Skeletal muscle satellite cell (primary cell): ENCODE measurements around the gene SPRY4. TPM values are rescaled to one million over a fixed set of nuclear protein-coding genes. Genes with fewer than 3 reads are reported as not detected.
"Not testable (repeated sequence)": the region's sequence is repeated elsewhere in the genome, so short reads cannot be mapped to it uniquely, and the experiment has no call there.

Experiments
- H3K27me3 ChIP-seq: 2 replicates; pipeline ENCODE4 v1.7.0; 2013; ENCODE audit warnings: low read length; ENCODE audit not compliant: control insufficient read depth, insufficient read depth
- H3K36me3 ChIP-seq: 2 replicates; pipeline ENCODE4 v1.7.0; 2013; ENCODE audit warnings: mild to moderate bottlenecking, control low read depth, low read length; ENCODE audit not compliant: insufficient read depth
- H3K4me1 ChIP-seq: 2 replicates; pipeline ENCODE4 v1.7.0; 2013; ENCODE audit warnings: low read length; ENCODE audit not compliant: control insufficient read depth, insufficient read depth
- H3K4me2 ChIP-seq: 2 replicates; pipeline ENCODE4 v1.7.0; 2013; ENCODE audit warnings: mild to moderate bottlenecking, low read length
- H3K4me3 ChIP-seq: 2 replicates; pipeline ENCODE4 v1.7.0; 2013; ENCODE audit warnings: low read length
- H3K9ac ChIP-seq: 2 replicates; pipeline ENCODE4 v1.7.0; 2013; ENCODE audit warnings: mild to moderate bottlenecking, low read depth, low read length, moderate library complexity
- H3K9me3 ChIP-seq: replicated peaks from 2 replicates; pipeline ENCODE4 v1.7.0; 2013; ENCODE audit warnings: mild to moderate bottlenecking, control low read depth, low read length
- small RNA-seq: library from RNA; depleted of rRNA; stranded (forward); fragments of <200 nt; gene quantifications from one replicate; pipeline ENCODE3, GENCODE V24; 2012

SPRY4 gene

GRCh38 chr5:142275496-142275895, 49.3 kb downstream of the SPRY4 start:
- Histone ChIP-seq H3K4me3 (no peak overlapping the region), H3K27me3 (no peaks in the 10 kb centered on the region), H3K9me3 (no peaks in the 10 kb centered on the region)

DNA sequence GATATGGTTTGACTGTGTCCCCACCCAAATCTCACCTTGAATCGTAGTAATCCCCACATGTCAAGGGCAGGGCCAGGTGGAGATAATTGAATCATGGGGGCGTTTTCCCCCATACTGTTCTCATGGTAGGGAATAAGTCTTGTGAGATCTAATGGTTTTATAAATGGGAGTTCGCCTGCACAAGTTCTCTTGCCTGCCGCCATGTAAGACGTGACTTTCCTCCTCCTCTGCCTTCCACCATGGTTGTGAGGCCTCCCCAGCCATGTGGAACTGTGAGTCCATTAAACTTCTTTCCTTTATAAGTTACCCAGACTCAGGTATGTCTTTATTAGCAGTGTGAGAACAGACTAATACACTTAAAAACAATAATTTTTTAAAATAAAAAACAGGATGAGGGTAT, 52.2 kb downstream of the SPRY4 start:
- H3K4me3 ChIP-seq, H3K9me3 ChIP-seq, H3K4me2 ChIP-seq, H3K27me3 ChIP-seq, H3K36me3 ChIP-seq, H3K4me1 ChIP-seq, H3K9ac ChIP-seq: not testable (repeated sequence)

More at GRCh38 chr5:142275496-142275895, 49.3 kb downstream of the SPRY4 start:
- Histone ChIP-seq H3K4me1 (peaks cover 7% of the 10 kb centered on the region), H3K9ac (no peak overlapping the region), H3K36me3 (no peaks in the 10 kb centered on the region), H3K4me2 (no peak overlapping the region)

GRCh38 chr5:142264084-142264483, 60.7 kb downstream of the SPRY4 start:
- not testable (repeated sequence) for H3K9me3 ChIP-seq, H3K9ac ChIP-seq, H3K4me2 ChIP-seq, H3K4me1 ChIP-seq, H3K36me3 ChIP-seq, H3K27me3 ChIP-seq, H3K4me3 ChIP-seq

- Histone ChIP-seq H3K4me3 (no peak overlapping the region), H3K9ac (no peak overlapping the region), H3K4me2 (no peak overlapping the region), H3K9me3 (no peaks in the 10 kb centered on the region), H3K27me3 (no peaks in the 10 kb centered on the region), H3K4me1 (no peaks in the 10 kb centered on the region), H3K36me3 (no peaks in the 10 kb centered on the region)
These were observed 61.5 kb downstream of the SPRY4 start for GRCh38 chr5:142263346-142263745.

DNA sequence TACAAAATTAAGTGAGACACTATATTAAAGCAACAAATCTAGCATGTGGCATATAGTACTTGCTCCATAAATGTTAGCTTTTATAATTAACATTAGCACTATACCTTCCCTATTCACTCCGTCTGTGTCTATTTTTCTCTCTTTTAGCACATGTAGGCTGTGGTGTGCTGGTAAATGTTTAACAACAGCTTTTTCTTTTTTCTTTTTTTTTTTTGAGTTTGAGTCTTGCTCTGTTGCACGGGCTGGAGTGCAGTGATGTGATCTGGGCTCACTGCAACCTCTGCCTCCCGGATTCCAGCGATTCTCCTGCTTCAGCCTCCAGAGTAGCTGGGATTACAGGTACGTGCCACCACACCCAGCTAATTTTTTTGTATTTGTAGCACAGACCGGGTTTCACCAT, 62.1 kb downstream of the SPRY4 start:
- H3K27me3 ChIP-seq = no peaks in the 10 kb centered on the region
- H3K4me1 ChIP-seq = no peaks in the 10 kb centered on the region
- no peaks in the 10 kb centered on the region for H3K36me3 ChIP-seq
- no peaks in the 10 kb centered on the region for H3K9me3 ChIP-seq
- H3K4me2 ChIP-seq = no peak overlapping the region
- H3K9ac ChIP-seq = no peak overlapping the region
- no peak overlapping the region for H3K4me3 ChIP-seq

Small RNAs within 50 kb of the gene (small RNA-seq; reads per million reads assigned to genes)
- gene RF02038 (not detected), gene RF02039 (not detected)
